ENCODE data around the gene KCNT2. TPM values are rescaled to one million over a fixed set of nuclear protein-coding genes. Genes with fewer than 3 reads are reported as not detected.

The KCNT2 gene
- total and polyA plus RNA-seq, 2 of the 8 experiments (the other 6 are each of a cell fraction or from before 2014, with no cell fraction given): 2.3 to 10.2 TPM

- Histone ChIP-seq H3K4ac (replicated peaks; ENCODE audit: insufficient read length, low read depth, low read length) (no peak overlapping the region), H3K23ac (ENCODE audit: insufficient read length) (no peak overlapping the region), H3K4me2 (ENCODE audit: insufficient read depth in 1 of 2, low read depth in 2 of 2, low read length in 2 of 2) (no peak overlapping the region), H3K4me1 (replicated peaks in 1 of 4; ENCODE audit: control insufficient read depth in 3 of 4, insufficient read depth in 4 of 4, low read length in 3 of 4) (no peaks in the 10 kb centered on the region), H3K56ac (replicated peaks; ENCODE audit: insufficient read length, low read depth, low read length) (no peak overlapping the region), H3K23me2 (ENCODE audit: low read depth, low read length) (no peaks in the 10 kb centered on the region), H3K9ac (replicated peaks in 1 of 4; ENCODE audit: extremely low read depth in 1 of 4, low read depth in 3 of 4, low read length in 3 of 4) (no peak overlapping the region), H2AFZ (ENCODE audit: low read length) (no peak overlapping the region), H2BK15ac (ENCODE audit: low read length) (no peak overlapping the region), H3K27me3 (replicated peaks in 1 of 4; ENCODE audit: control insufficient read depth in 3 of 4, extremely low read depth in 1 of 4, insufficient read depth in 3 of 4, low read length in 3 of 4) (no peaks in the 10 kb centered on the region), H2BK20ac (ENCODE audit: low read length) (no peak overlapping the region), H3K9me3 (ENCODE audit: insufficient read depth in 2 of 2, low read depth in 1 of 2, low read length in 1 of 2) (no peaks in the 10 kb centered on the region), H3K79me2 (ENCODE audit: control insufficient read depth in 1 of 2, insufficient read depth in 2 of 2, low read length in 2 of 2) (no peaks in the 10 kb centered on the region), H3K14ac (ENCODE audit: insufficient read length) (no peak overlapping the region), H3K4me3 (ENCODE audit: extremely low read depth in 1 of 4, insufficient read depth in 2 of 4, low read depth in 3 of 4, low read length in 4 of 4) (no peak overlapping the region), H3K36me3 (ENCODE audit: control insufficient read depth in 2 of 4, insufficient read depth in 4 of 4, low read length in 3 of 4) (peaks cover 0 to 11% (median 3%) of the 10 kb centered on the region in 4 experiments; a peak in 3 of 8 replicates), H3K18ac (ENCODE audit: extremely low read depth, low read length) (no peak overlapping the region), H3K79me1 (ENCODE audit: low read depth, low read length) (no peaks in the 10 kb centered on the region), H4K5ac (ENCODE audit: insufficient read length, low read depth, low read length) (no peak overlapping the region), H2BK12ac (ENCODE audit: low read depth, low read length) (no peak overlapping the region), H4K91ac (replicated peaks; ENCODE audit: insufficient read length, low read length) (no peak overlapping the region), H4K20me1 (replicated peaks in 1 of 2; ENCODE audit: control insufficient read depth in 1 of 2, insufficient read depth in 2 of 2, low read length in 2 of 2) (no peaks in the 10 kb centered on the region), H2BK5ac (ENCODE audit: low read depth, low read length) (no peak overlapping the region), H3K27ac (ENCODE audit: low read depth, low read length) (no peak overlapping the region), H2AK5ac (ENCODE audit: low read depth, low read length) (no peak overlapping the region), H4K8ac (ENCODE audit: extremely low read depth, insufficient read depth, low read length) (no peak overlapping the region), H2BK120ac (replicated peaks; ENCODE audit: low read depth, low read length) (no peak overlapping the region)
- 100% methylated on average over 1 of the region's 1 CpG; no CpG with 5 or more reads in 1 of the 2 experiments for WGBS, 2 experiments (ENCODE audit: extremely low coverage in 1 of 2, insufficient coverage in 1 of 2, insufficient read length in 1 of 2, insufficient replicate concordance in 2 of 2, low coverage in 1 of 2, low lambda C conversion rate in 2 of 2, missing lambda C conversion rate in 1 of 2)
- TF ChIP-seq CTBP2 (IDR thresholded peaks at IDR 0.05; ENCODE audit: borderline replicate concordance, insufficient read depth, insufficient read length, low read length): no peak
- no peak for TF ChIP-seq CHD1 (IDR thresholded peaks at IDR 0.05; ENCODE audit: low read depth, low read length)
- no peak for TF ChIP-seq SP2 (IDR thresholded peaks at IDR 0.05; ENCODE audit: low read length)
- no peak for TF ChIP-seq CBX5 (IDR thresholded peaks at IDR 0.05; ENCODE audit: low read depth, low read length)
- TF ChIP-seq HDAC2 (IDR thresholded peaks at IDR 0.05; ENCODE audit: borderline replicate concordance in 1 of 2, low read depth in 2 of 2, low read length in 2 of 2): no peak
- no peak for TF ChIP-seq CHD2 (IDR thresholded peaks at IDR 0.05; ENCODE audit: low read length)
- TF ChIP-seq RBBP5 (IDR thresholded peaks at IDR 0.05; ENCODE audit: borderline replicate concordance, low read depth, low read length): no peak
- TF ChIP-seq POLR2A (IDR thresholded peaks at IDR 0.05; ENCODE audit: control extremely low read depth in 1 of 2, low read depth in 2 of 2, low read length in 2 of 2): no peak
- ChIA-PET CTCF (ENCODE audit: partially characterized antibody) (no interaction called here), POLR2A (ENCODE audit: partially characterized antibody) (no interaction called here)
- no peak for DNase-seq (ENCODE audit: low read depth in 1 of 2, low spot score in 2 of 2)
- no peak for FAIRE-seq
Observed at GRCh38 chr1:196464480-196464941, 143.7 kb downstream of the KCNT2 start.

Measured in H1 (cell line).